Endothelial cell of umbilical vein (primary cell): ENCODE results near the gene NDUFB4. TPM values are rescaled to one million over a fixed set of nuclear protein-coding genes. Genes with fewer than 3 reads are reported as not detected.

Source experiments
- BruUV-seq: library from RNA; stranded (reverse); fragments of 400-500 nt; replicated peaks from 2 replicates; lab custom pipeline; 2021; lab: Mats Ljungman, UMichigan
- CTCF ChIA-PET: fragments of 300-600, 350-600 bp; sonication (Branson Sonifier 250); formaldehyde crosslinking; loops from one replicate; lab custom pipeline; 2021; ENCODE audit warnings: antibody characterized with exemption, inconsistent platforms; lab: Charles Lee
- POLR2A ChIA-PET: fragments of 300-600, 350-600 bp; sonication (Branson Sonifier 250); formaldehyde crosslinking; loops from one replicate; lab custom pipeline; 2021; ENCODE audit warnings: antibody characterized with exemption, inconsistent platforms; lab: Charles Lee
- DNase-seq: peaks from one replicate; pipeline ENCODE4 v3.0.0-alpha.2; 2011; ENCODE audit warnings: low read depth, low spot score
- FAIRE-seq: peaks from 2 replicates; lab custom pipeline; 2011; peaks lifted over from hg19 to GRCh38; lab: Jason Lieb, UNC
- H2AFZ ChIP-seq: 2 replicates; pipeline ENCODE4 v1.6.0; 2012; ENCODE audit warnings: low read depth, low read length, control low read depth, inconsistent platforms
- H3K27ac ChIP-seq: 2 replicates; pipeline ENCODE4 v1.5.1; 2011; ENCODE audit warnings: low read depth, mild to moderate bottlenecking, control low read depth, low read length, moderate library complexity; ENCODE audit not compliant: insufficient read depth
- H3K27me3 ChIP-seq, 2 experiments: 2 replicates each; pipeline versions ENCODE4 v1.6.0 to v1.6.1; 2011; ENCODE audit warnings: low read length in 2 of 2, mixed read lengths in 1 of 2; ENCODE audit not compliant: control insufficient read depth in 2 of 2, insufficient read depth in 2 of 2
- H3K36me3 ChIP-seq, 2 experiments: 2 replicates in 1 of 2; 3 replicates in 1 of 2; pipeline ENCODE4 v1.5.1; 2011; ENCODE audit warnings: low read length in 2 of 2, mild to moderate bottlenecking in 1 of 2, moderate library complexity in 1 of 2; ENCODE audit not compliant: control insufficient read depth in 2 of 2, insufficient read depth in 2 of 2; ENCODE audit errors: extremely low read depth in 1 of 2
- H3K4me1 ChIP-seq: 3 replicates; pipeline ENCODE4 v1.5.1; 2011; ENCODE audit warnings: mild to moderate bottlenecking, low read length; ENCODE audit not compliant: control insufficient read depth, insufficient read depth; ENCODE audit errors: extremely low read depth
- H3K4me2 ChIP-seq: 2 replicates; pipeline ENCODE4 v1.6.1; 2011; ENCODE audit warnings: low read length, control low read depth, mixed read lengths; ENCODE audit not compliant: insufficient read depth
- H3K4me3 ChIP-seq, 3 experiments: fragments of 200-600 bp in 1 of 3; sonication (generic), shearing (Covaris generic) in 1 of 3; replicated peaks in 1 of 3; 2 replicates each; pipeline ENCODE4 v1.5.1; 2011 to 2016; ENCODE audit warnings: control low read depth in 3 of 3, low read length in 3 of 3, mild to moderate bottlenecking in 2 of 3, inconsistent platforms in 1 of 3, low read depth in 1 of 3, moderate library complexity in 1 of 3; ENCODE audit not compliant: insufficient read depth in 1 of 3
- H3K79me2 ChIP-seq: 2 replicates; pipeline ENCODE4 v1.6.0; 2012; ENCODE audit warnings: low read length, inconsistent platforms; ENCODE audit not compliant: control insufficient read depth, insufficient read depth
- H3K9ac ChIP-seq: replicated peaks from 2 replicates; pipeline ENCODE3; 2011; ENCODE audit warnings: low read length, control low read depth; ENCODE audit not compliant: insufficient read depth; ENCODE audit errors: extremely low read depth
- H3K9me1 ChIP-seq: replicated peaks from 3 replicates; pipeline ENCODE4 v1.6.0; 2011; ENCODE audit warnings: mild to moderate bottlenecking, low read length; ENCODE audit not compliant: control insufficient read depth, insufficient read depth; ENCODE audit errors: extremely low read depth
- H3K9me3 ChIP-seq: replicated peaks from 2 replicates; pipeline ENCODE4 v1.5.1; 2012; ENCODE audit warnings: low read length, inconsistent platforms; ENCODE audit not compliant: control insufficient read depth, insufficient read depth
- H4K20me1 ChIP-seq: replicated peaks from 2 replicates; pipeline ENCODE3; 2011; ENCODE audit warnings: mild to moderate bottlenecking, low read length; ENCODE audit not compliant: control insufficient read depth, insufficient read depth; ENCODE audit errors: extremely low read depth
- EZH2 ChIP-seq: IDR thresholded peaks from 2 replicates; pipeline ENCODE4 v1.6.1; 2012; ENCODE audit warnings: borderline replicate concordance, low read depth, mild to moderate bottlenecking, moderate library complexity, low read length, inconsistent platforms; ENCODE audit not compliant: severe bottlenecking
- FOS ChIP-seq: IDR thresholded peaks from 2 replicates; pipeline ENCODE4 v1.6.1; 2011; ENCODE audit warnings: mild to moderate bottlenecking, low read length, moderate library complexity, borderline replicate concordance; ENCODE audit not compliant: insufficient read depth
- GATA2 ChIP-seq: IDR thresholded peaks from 2 replicates; pipeline ENCODE4 v1.7.0; 2011; ENCODE audit warnings: low read depth, mild to moderate bottlenecking, moderate library complexity, mixed read lengths, low read length; ENCODE audit not compliant: insufficient read length, insufficient read depth
- JUN ChIP-seq: IDR thresholded peaks from 2 replicates; pipeline ENCODE4 v1.6.1; 2011; ENCODE audit warnings: borderline replicate concordance, low read depth; ENCODE audit not compliant: insufficient read length, insufficient read depth
- MYC ChIP-seq: IDR thresholded peaks from one replicate; pipeline ENCODE4 v1.6.1; 2011; ENCODE audit warnings: mild to moderate bottlenecking, low read depth, low read length
- POLR2A ChIP-seq: IDR thresholded peaks from 2 replicates; pipeline ENCODE4 v1.6.1; 2012; ENCODE audit warnings: low read depth, mild to moderate bottlenecking, control low read depth, low read length
- POLR2AphosphoS5 ChIP-seq: IDR thresholded peaks from 2 replicates; pipeline ENCODE4 v1.6.1; 2012; ENCODE audit warnings: low read depth, mild to moderate bottlenecking, control low read depth, low read length, moderate library complexity; ENCODE audit not compliant: insufficient read depth
- dilution Hi-C: fragments of 300-500 bp; cut with MboI; formaldehyde crosslinking; loops from one replicate; pipeline ENCODE4 v1.15.0; 2019; ENCODE audit warnings: low sequenced_read_pairs; ENCODE audit not compliant: extremely low pct_ligation_motif_present
- intact Hi-C: fragments of 100-400 bp; cut with micrococcal nuclease; formaldehyde crosslinking; loops from one replicate; pipeline ENCODE4 v1.10.0; 2022
- polyA plus RNA-seq, 4 experiments: library from polyadenylated mRNA; depleted of rRNA in 3 of 4; stranded (reverse) in 3 of 4; unstranded in 1 of 4; fragments of >200 nt; gene quantifications; 2 replicates each; pipeline versions ENCODE4 v1.2.1 to v1.2.3, GENCODE V29; 2011 to 2012; ENCODE audit warnings: missing spikeins in 1 of 4
- total RNA-seq: library from RNA; stranded (reverse); gene quantifications from 2 replicates; pipeline ENCODE4 v1.2.3, GENCODE V29; 2021
- TF ChIP-seq, protein P1 (sequence below), 2 donors: IDR thresholded peaks; 1 replicate in 1 of 2; 2 replicates in 1 of 2; pipeline ENCODE4 v1.5.1; 2011; ENCODE audit warnings: low read length in 2 of 2, mild to moderate bottlenecking in 2 of 2, moderate library complexity in 2 of 2, control low read depth in 1 of 2, inconsistent platforms in 1 of 2, low read depth in 1 of 2; ENCODE audit not compliant: insufficient read depth in 1 of 2; ENCODE audit errors: extremely low read depth in 1 of 2

NDUFB4 gene
- total and polyA plus RNA-seq, 2 donors (not counting 3 experiments of a cell fraction or from before 2014, with no cell fraction given): 140 to 191 TPM

DNA sequence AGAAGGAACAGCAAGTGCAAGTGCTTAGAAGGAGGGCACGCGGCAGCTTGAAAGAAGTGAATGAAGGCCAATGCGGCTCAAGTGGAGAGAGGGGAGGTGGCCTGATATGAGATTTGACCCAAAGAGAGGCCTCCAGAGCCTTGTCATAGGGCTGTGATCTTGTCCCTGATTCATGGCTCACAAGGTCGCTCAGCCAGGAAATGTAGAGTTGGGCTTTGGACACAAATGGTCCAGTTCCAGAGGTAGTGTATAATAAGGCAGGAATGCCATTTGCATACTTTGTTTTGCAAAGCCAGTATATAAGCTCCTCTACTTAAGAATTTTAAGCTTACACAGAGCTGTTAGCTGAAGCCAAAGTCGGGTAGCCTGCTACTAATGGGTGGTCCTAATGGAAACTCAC is 52.2 kb downstream of the NDUFB4 start:
- H3K27ac ChIP-seq: no peak overlapping the region
- H3K4me1 ChIP-seq: no peaks in the 10 kb centered on the region
- POLR2A ChIA-PET: interaction anchor here (0.6 kb wide), 1 partner anchor 11 kb away, joined by 10 read pairs; no protein-coding TSS in a partner anchor
- H3K4me2 ChIP-seq: no peak overlapping the region
- H3K27me3 ChIP-seq: no peaks in the 10 kb centered on the region
- no peak overlapping the region for H2AFZ ChIP-seq
- CTCF ChIA-PET: interaction anchor here (1.6 kb wide), 1 partner anchor 147 kb away, joined by 3 read pairs; no protein-coding TSS in a partner anchor
- BruUV-seq: no TSS peak
- dilution Hi-C loops (no loop called here), intact Hi-C loops (no loop called here)
- DNase-seq (no peak), FAIRE-seq (no peak)
- no peak for TF ChIP-seq EZH2
- TF ChIP-seq POLR2A: no peak
- TF ChIP-seq FOS: no peak
- no peak overlapping the region for H3K9ac ChIP-seq
- H3K4me3 ChIP-seq: no peak overlapping the region
- H3K9me1 ChIP-seq: no peaks in the 10 kb centered on the region
- no peaks in the 10 kb centered on the region for H3K9me3 ChIP-seq
- H4K20me1 ChIP-seq: no peaks in the 10 kb centered on the region
- H3K36me3 ChIP-seq: no peaks in the 10 kb centered on the region
- H3K79me2 ChIP-seq: no peaks in the 10 kb centered on the region

DNA sequence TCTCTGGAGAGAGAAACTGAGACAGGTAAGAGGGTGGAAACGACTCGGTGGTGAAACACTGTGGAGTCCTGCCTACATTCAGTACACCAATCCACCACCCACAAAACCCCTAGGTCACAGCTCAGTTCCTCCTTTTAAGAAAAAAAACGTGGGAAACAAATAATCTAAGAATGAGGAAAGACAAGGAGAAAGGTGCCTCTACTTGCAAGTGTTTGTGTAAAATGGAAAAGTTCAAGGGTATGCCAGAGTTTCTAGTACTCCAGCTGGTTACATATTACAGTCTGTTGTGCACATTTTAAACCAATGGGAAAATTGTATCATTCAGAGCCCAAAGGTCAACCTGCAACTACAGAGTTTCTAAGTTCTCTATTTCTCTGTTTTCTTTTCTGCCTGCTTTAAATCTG is 53.7 kb downstream of the NDUFB4 start:
- ChIA-PET CTCF (interaction anchor here (1.0 kb wide), 1 partner anchor 23 kb away, joined by 3 read pairs; no protein-coding TSS in a partner anchor), POLR2A (no interaction called here)
- Histone ChIP-seq H3K9ac (no peak overlapping the region), H3K27ac (no peak overlapping the region), H3K4me1 (no peaks in the 10 kb centered on the region), H4K20me1 (no peaks in the 10 kb centered on the region), H3K36me3 (no peaks in the 10 kb centered on the region), H3K9me1 (no peaks in the 10 kb centered on the region), H3K4me2 (no peak overlapping the region), H2AFZ (no peak overlapping the region), H3K4me3 (no peak overlapping the region), H3K27me3 (peaks cover 0 to 2% of the 10 kb centered on the region in 2 experiments), H3K9me3 (no peaks in the 10 kb centered on the region), H3K79me2 (no peaks in the 10 kb centered on the region)
- TF ChIP-seq, protein P1, sequence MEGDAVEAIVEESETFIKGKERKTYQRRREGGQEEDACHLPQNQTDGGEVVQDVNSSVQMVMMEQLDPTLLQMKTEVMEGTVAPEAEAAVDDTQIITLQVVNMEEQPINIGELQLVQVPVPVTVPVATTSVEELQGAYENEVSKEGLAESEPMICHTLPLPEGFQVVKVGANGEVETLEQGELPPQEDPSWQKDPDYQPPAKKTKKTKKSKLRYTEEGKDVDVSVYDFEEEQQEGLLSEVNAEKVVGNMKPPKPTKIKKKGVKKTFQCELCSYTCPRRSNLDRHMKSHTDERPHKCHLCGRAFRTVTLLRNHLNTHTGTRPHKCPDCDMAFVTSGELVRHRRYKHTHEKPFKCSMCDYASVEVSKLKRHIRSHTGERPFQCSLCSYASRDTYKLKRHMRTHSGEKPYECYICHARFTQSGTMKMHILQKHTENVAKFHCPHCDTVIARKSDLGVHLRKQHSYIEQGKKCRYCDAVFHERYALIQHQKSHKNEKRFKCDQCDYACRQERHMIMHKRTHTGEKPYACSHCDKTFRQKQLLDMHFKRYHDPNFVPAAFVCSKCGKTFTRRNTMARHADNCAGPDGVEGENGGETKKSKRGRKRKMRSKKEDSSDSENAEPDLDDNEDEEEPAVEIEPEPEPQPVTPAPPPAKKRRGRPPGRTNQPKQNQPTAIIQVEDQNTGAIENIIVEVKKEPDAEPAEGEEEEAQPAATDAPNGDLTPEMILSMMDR (IDR thresholded peaks at IDR 0.05; ENCODE audit: extremely low read depth in 1 of 2, insufficient read depth in 1 of 2, low read depth in 1 of 2, low read length in 2 of 2): no peak
- TF ChIP-seq FOS (no peak), POLR2A (no peak), GATA2 (no peak), JUN (no peak), POLR2AphosphoS5 (no peak), EZH2 (no peak), MYC (no peak)
- DNase-seq (no peak), FAIRE-seq (no peak)
- no TSS peak for BruUV-seq
- intact Hi-C loops: no loop called here
- dilution Hi-C loops: no loop called here
